ENCODE data around the gene SLC30A2.

SLC30A2 gene

DNA sequence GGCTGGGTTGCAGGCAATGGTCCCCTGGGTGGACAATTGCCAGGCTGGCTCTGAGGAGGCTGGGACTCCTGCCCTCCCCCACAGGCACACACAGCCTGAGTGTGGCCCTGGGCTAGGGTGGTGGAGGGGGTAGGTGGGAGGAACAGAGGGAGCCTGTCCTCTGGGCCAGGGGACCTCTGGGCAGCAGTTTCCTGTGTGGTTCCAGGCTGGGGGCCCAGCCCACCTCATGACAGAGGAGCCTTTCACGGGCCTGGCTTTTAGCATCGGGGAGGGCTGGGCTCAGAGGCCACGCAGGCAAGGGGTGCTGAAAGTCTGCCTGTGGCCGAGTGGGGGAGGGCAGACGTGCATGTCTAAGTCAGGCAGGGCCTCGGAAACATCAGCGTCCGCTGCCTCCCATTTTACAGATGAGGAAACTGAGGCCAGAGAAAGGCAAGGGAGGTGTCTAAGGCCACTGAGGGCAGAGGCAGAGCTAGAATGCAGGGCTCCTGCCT lies 17.4 kb downstream of the SLC30A2 start:
- Histone ChIP-seq H3K4me1 (ENCODE audit: control insufficient read depth in 1 of 2, insufficient read depth in 1 of 2, low read depth in 1 of 2, low read length in 1 of 2) (no peaks in the 10 kb centered on the region), H3K36me3 (no peaks in the 10 kb centered on the region), H3K4me3 (ENCODE audit: low read depth in 1 of 2, low read length in 1 of 2) (no peak overlapping the region), H3K27me3 (peaks cover 17% of the 10 kb centered on the region), H3K27ac (no peak overlapping the region), H3K9me3 (no peaks in the 10 kb centered on the region)
- TF ChIP-seq, protein P1, sequence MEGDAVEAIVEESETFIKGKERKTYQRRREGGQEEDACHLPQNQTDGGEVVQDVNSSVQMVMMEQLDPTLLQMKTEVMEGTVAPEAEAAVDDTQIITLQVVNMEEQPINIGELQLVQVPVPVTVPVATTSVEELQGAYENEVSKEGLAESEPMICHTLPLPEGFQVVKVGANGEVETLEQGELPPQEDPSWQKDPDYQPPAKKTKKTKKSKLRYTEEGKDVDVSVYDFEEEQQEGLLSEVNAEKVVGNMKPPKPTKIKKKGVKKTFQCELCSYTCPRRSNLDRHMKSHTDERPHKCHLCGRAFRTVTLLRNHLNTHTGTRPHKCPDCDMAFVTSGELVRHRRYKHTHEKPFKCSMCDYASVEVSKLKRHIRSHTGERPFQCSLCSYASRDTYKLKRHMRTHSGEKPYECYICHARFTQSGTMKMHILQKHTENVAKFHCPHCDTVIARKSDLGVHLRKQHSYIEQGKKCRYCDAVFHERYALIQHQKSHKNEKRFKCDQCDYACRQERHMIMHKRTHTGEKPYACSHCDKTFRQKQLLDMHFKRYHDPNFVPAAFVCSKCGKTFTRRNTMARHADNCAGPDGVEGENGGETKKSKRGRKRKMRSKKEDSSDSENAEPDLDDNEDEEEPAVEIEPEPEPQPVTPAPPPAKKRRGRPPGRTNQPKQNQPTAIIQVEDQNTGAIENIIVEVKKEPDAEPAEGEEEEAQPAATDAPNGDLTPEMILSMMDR (IDR thresholded peaks at IDR 0.05): no peak

DNA sequence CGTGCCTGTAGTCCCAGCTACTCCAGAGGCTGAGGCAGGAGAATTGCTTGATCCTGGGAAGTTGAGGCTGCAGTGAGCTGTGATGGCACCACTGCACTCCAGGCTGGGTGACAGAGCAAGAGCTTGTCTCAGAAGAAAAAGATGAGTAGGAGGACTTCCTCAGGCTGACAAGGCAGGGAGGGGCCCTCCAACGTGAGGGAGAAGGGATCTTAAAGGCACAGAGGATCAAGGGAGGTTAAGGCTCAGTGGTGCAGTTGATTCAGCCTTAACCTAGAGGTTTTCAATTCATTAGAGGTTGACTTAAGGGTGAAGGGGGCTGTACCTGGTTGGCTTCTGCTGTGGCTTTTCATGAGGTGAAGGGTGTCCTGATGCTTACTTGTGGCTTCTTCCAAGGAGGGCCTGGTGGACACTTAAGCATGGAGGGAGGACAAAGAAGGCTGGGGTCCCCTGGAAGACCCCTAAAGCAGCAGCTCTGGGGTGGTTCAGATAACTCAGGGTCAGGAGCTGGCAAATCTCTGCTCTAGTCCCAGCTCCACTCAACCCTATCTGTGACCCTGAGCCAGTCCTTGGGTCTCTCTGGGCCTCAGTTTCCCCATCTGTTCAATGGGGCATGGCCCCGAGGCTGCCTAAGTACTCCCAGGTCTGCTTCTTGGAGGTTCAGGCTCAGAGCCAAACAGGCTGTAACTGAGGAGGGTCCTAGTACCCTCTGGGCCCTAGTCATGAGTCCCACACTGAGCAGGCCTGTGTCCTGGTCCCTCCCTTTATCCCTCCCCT lies 18.0 kb downstream of the SLC30A2 start:
- Histone ChIP-seq H3K4me1 (ENCODE audit: control insufficient read depth in 1 of 2, insufficient read depth in 1 of 2, low read depth in 1 of 2, low read length in 1 of 2) (no peaks in the 10 kb centered on the region), H3K9me3 (no peaks in the 10 kb centered on the region), H3K27ac (no peak overlapping the region), H3K36me3 (no peaks in the 10 kb centered on the region), H3K27me3 (peaks cover 11% of the 10 kb centered on the region), H3K4me3 (ENCODE audit: low read depth in 1 of 2, low read length in 1 of 2) (no peak overlapping the region)
- TF ChIP-seq, protein P1 (IDR thresholded peaks at IDR 0.05): no peak

DNA sequence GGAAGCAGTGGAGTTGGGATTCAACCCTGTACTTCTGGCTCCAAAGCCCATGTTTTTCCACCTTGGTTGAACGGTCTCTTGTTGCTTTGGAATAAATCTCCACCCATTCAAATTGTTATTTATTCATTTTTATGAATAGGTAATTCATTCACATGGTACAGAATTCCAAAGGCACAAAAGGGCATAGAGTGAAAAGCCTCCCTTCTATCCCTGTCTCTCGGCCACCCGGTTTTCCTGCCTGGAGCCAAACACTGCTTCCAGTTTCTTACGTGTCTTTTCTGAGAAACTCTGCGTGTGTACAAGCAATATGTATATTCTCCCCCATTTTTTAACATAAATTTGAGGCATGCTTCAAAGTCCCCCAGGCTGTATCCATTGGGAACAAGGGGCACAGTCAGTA lies 20.4 kb downstream of the SLC30A2 start:
- Histone ChIP-seq H3K4me3 (ENCODE audit: low read depth in 1 of 2, low read length in 1 of 2) (no peak overlapping the region), H3K9me3 (no peaks in the 10 kb centered on the region), H3K4me1 (ENCODE audit: control insufficient read depth in 1 of 2, insufficient read depth in 1 of 2, low read depth in 1 of 2, low read length in 1 of 2) (no peaks in the 10 kb centered on the region), H3K27me3 (peaks cover 3% of the 10 kb centered on the region), H3K36me3 (no peaks in the 10 kb centered on the region), H3K27ac (no peak overlapping the region)
- TF ChIP-seq, protein P1 (IDR thresholded peaks at IDR 0.05): no peak

DNA sequence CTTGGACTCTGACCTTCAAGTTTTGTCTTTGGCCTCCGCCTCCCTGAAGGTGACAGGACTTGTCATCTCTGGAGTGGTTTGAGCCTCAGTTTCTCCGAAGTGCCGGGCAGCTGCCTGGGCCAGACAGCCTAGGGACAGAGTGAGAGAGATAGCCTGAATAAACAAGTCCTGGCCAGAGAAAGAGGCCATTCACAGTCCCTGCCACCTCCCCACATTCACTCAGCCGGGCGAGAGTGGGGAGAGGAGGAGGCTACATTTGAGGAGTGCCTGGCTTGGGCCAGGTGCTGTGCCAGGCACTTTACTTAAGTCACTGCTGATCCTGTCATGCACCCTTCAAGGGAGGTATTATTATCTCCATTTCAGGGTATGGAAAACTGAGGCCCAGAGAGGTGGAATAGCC lies 20.9 kb downstream of the SLC30A2 start:
- Histone ChIP-seq H3K36me3 (no peaks in the 10 kb centered on the region), H3K27ac (no peak overlapping the region), H3K4me3 (ENCODE audit: low read depth in 1 of 2, low read length in 1 of 2) (no peak overlapping the region), H3K9me3 (no peaks in the 10 kb centered on the region), H3K27me3 (peaks cover 3% of the 10 kb centered on the region), H3K4me1 (ENCODE audit: control insufficient read depth in 1 of 2, insufficient read depth in 1 of 2, low read depth in 1 of 2, low read length in 1 of 2) (no peaks in the 10 kb centered on the region)
- TF ChIP-seq, protein P1 (IDR thresholded peaks at IDR 0.05): no peak

DNA sequence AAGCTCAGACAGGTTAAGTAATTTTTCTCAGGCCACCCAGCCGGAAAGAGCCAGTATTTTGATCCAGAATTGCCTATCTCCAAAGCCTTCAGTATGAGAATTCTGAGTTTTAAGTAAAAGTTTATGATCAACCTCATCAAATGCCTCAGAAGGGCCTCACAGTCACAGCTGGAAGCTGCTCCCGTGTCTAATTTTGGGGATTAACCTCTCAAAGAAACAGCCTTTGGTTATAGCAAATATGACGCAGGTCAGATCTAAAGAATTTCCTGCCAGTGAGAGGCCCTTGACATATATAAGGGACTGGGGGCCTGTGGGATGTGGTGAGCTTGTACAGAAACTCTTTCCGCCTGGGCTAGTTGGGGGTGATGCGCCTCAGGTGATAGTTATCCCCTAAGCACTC lies 22.1 kb downstream of the SLC30A2 start:
- Histone ChIP-seq H3K36me3 (no peaks in the 10 kb centered on the region), H3K4me3 (ENCODE audit: low read depth in 1 of 2, low read length in 1 of 2) (no peak overlapping the region), H3K27ac (no peak overlapping the region), H3K27me3 (peaks cover 3% of the 10 kb centered on the region), H3K9me3 (no peaks in the 10 kb centered on the region), H3K4me1 (ENCODE audit: control insufficient read depth in 1 of 2, insufficient read depth in 1 of 2, low read depth in 1 of 2, low read length in 1 of 2) (no peaks in the 10 kb centered on the region)
- TF ChIP-seq, protein P1 (IDR thresholded peaks at IDR 0.05): no peak

Measured in neutrophil (primary cell).